Activated CD8-positive, alpha-beta memory T cell treated with anti-CD3 and anti-CD28 coated beads, Interleukin-2, amount 50 U/mL, for 1 hour (primary cell): ENCODE measurements around the gene KIF18A.
"Not testable (repeated sequence)": the region's sequence is repeated elsewhere in the genome, so short reads cannot be mapped to it uniquely, and the experiment has no call there.

Experiments
- DNase-seq: peaks from one replicate; pipeline ENCODE4 v3.0.0-alpha.2; 2020; ENCODE audit errors: extremely low read depth

KIF18A gene

DNA sequence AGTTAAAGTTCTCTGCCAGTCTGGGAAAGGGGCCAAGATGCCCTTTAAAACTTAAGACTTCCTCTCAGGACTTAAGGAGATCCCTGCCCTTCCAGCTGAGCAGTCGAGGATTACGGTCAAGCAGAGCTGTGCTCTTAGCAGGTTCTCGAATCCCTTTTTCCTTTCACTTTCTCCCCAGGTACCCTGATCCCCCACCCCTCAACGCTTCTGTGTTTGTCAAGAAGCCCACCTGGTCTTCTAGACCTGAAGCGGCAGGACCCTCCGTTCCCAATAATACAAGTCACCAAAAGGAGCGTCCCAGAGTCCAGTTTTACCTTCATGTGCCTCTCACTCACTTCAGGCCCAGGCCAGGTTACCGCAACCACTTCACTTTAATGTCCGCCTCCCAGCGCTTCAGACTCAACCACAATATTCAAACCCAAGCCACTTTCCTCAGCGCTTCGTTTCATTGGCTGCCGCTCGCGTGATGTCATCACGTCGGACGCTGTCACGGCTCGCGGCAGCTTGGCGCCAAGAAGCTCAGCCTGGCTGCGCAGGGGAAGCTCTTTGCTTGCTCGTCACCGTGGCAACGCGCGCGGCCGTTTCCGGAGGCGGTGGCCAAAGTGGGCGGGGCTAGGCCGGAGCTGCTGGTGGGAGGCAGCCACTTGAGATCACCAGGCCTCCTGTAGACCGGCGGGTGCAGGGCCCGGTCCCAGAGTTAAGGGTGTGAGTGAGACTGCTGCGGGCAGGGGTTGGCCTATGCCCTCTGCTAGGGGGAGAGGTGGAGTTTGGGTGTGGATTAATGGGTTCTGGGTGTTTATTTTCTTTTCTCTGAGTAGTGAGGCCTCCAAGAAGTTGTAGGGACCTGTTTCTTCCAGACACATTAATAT, at the start of gene KIF18A, which contains the start of gene METTL15:
Gene KIF18A (minus strand): TSS at position 407 of the 869 bp plus-strand sequence. CDS start 10,209 bp downstream, outside the sequence.
Gene METTL15 (plus strand): TSS at position 639 of the 869 bp plus-strand sequence. CDS start 4,947 bp downstream, outside the sequence.
- peak; percentile 91 for DNase-seq

GRCh38 chr11:28153586-28153985, 45.6 kb upstream of the KIF18A start:
- DNase-seq, result no peak

GRCh38 chr11:28152743-28153142, 44.8 kb upstream of the KIF18A start:
- no peak for DNase-seq

DNA sequence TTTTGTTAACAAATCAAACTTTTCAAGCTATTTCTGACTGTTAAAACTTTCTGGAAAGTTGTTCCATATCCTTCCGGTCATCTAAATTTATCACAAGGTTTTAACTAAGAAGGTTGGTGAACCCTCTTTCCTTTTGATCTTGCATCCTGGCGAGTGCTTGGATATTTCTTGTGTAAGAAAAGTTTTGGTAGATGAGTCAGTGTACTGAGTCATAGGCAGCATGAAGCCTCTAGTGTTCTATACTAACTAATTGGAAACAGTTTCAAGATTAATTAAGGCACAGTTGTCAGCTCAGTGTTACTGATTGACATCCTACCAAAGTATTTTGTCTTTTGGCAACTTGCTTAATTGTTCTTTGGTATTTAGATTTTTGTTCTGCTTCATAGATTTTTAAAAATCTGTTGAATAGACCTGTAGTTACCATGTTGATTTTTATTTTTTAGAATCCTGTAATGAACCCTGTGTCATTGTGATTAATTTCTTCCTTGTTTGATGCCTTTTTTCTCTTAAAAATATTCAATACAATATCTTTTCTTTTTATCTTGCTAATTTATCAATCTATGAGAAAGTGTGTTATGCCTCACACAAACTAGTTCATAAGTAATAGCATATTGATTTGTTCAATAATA, 38.3 kb upstream of the KIF18A start:
- DNase-seq, result no peak

DNA sequence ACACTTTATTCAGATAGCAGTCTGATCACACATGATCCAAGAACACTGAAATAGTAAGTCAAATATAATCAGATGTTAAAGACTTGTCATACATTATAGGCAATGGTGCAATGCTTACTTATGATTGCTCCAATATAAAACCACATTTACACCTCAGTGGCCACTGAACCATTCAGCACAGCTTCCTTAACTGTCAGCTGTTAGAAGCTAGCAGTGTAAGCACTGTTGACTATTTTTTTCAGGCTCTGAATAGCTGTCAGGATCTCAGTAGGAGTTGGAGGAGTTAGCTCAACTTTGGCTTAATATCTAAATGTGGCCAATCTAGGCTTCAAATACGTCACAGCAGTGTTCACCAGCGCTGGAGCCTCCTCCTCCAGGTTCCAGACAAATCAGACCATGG, 36.9 kb upstream of the KIF18A start:
- no peak for DNase-seq

- no peak for DNase-seq
Measured at GRCh38 chr11:28142724-28143123, 34.8 kb upstream of the KIF18A start.

- DNase-seq, result no peak
Measured at GRCh38 chr11:28140689-28141455, 32.9 kb upstream of the KIF18A start.

- no peak for DNase-seq
Measured at GRCh38 chr11:28139841-28140415, 32.0 kb upstream of the KIF18A start.

- no peak for DNase-seq
Measured at GRCh38 chr11:28137832-28138231, 29.9 kb upstream of the KIF18A start.

DNA sequence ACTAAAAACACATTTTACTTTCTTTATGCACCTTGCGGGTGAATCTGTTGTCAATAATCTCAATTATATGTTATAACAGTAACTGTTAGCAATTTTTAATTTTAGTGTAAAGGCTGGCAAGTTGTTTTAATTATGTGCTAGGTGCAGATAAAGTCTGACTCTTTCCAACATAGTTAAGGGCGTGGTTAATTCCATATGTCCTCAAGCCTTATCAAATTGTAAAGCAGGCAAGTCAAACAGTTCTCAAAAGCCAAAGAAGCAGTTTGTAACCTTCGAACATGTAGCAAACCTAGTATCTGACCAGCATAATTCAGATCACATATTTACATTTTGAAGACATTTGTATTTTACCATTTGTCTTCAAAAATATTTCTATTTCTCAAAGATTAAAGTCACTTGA, 29.4 kb upstream of the KIF18A start:
- no peak for DNase-seq

- DNase-seq, result not testable (repeated sequence)
Measured at GRCh38 chr11:28136157-28136556, 28.2 kb upstream of the KIF18A start.

GRCh38 chr11:28133146-28133545, 25.2 kb upstream of the KIF18A start:
- no peak for DNase-seq

DNA sequence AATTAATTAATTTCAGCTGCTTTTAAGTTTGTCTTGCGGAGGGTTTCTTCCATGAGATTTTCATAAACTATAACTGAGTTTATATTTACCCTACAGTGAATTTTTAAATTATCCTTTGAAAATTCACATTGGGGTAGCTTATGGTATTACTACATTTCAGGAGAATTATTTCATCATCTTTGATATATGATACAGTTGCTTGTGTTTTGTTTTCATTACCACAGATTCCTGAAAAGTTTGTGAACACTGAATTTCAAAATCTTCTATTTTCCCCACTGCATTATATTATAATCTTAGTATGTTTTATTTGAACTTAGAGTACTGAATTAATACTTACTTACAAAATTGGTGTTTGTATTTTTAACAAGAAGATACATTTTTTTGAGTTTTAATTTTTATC, 24.6 kb upstream of the KIF18A start:
- no peak for DNase-seq

DNA sequence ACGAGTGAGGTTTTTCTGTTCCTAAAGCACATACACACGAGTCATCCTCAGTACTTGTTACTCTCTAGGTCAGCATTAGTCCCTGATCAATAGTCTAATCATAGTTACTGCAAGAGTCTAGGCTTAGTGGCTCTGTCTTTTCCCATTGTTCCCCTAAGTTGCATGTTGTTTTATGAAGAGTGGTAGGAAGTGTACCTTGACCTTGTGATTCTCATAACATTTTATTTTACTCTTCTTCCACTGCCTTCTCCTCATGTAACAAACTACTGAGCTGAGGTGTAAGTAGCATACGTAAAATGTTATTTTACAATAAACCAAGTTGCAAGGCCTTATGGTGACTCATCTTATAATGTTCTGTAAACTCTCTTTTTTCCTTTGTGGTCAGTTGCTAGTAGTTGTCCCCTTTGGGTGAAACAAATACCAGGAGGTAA, 15.2 kb upstream of the KIF18A start:
- no peak for DNase-seq

- DNase-seq, result no peak
Measured at GRCh38 chr11:28117712-28118111, 9.8 kb upstream of the KIF18A start.

DNA sequence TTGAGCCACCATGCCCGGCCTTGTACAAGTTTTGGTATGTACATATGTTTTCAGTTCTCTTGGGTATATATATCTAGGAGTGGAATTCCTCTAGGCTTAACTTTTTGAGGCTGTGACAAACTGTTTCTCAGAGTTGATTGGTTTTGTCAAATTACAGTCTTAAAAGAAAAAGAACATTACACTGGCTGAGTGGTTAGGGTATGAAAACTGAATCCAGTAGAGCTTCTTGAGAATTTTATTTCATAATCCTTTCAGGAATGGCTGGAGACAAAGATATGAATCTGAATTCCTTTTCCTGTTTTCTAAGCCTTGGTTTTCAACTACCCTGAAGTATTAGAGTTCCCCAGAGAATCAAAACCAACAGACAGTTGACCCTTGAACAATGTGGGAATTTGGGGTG, 6.8 kb upstream of the KIF18A start:
- no peak for DNase-seq

DNA sequence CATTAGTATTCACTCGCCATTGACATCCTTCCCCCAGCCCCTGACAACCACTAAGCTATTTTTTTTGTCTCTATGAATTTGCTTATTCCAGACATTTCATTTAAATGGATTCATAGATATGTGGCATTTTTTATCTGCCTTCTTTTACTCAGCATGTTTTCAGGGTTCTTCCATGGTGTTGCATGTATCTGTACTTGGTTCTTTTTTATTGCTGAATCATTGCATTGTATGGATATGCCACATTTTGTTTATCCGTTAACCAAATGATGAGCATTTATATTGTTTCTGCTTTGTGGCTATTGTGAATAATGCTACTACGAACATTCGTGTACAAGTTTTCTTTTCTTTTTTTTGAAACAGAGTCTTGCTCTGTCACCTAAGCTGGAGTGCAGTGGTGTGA, 6.2 kb upstream of the KIF18A start:
- no peak for DNase-seq

DNA sequence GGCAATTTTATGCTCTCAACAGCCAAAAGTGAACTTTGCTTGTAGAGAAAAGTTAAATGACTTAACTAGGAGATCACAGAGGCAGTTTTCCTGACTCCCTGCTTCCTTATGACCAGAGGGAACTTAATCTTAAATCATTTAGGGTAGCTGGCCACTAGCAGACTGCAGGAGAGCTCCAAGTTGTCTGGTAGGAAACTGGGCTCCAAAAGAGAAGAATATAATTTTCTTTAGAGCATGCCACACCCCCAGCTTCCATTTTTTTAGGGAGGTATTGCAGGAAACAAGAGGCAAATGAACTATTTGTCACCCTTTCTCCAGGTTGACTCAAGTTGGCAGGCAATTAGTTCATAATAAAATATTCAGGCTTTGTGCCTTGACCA, 2.9 kb upstream of the KIF18A start:
- DNase-seq, result no peak

DNA sequence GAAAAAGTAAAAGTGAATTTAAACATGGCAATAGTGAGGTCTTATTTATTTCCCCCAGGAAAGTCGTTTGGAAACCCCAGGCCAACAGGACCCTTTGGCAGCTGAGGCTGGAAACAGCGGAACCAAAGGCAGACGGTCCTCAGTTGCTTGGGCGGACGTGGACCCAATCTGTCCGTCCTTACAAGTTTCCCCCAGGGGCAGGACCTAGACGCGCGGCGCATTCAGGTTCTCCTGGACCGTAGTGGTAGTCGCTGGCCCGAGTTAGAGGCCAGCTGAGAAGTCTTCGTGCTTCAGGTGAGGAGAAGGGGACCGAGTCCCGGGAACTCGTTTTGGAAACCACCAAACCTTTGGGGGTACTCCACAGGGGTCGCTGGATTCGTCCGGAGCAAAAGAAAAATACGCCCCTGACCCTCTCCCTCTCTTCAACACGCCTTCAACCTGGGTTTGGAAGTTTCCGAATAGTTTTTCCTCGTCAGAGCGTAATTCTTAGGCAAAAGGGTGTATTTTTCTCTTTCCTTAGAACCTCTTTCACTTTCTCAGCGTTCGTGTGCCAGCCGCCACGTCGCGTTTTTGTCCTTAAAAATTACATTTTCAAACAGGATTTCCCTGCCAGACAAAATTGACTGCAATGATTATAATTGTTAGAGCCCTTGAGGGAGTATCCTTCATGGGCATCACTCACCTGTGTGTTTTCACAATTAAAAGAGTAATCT, 2.3 kb upstream of the KIF18A start:
- DNase-seq, result peak; percentile 14

DNA sequence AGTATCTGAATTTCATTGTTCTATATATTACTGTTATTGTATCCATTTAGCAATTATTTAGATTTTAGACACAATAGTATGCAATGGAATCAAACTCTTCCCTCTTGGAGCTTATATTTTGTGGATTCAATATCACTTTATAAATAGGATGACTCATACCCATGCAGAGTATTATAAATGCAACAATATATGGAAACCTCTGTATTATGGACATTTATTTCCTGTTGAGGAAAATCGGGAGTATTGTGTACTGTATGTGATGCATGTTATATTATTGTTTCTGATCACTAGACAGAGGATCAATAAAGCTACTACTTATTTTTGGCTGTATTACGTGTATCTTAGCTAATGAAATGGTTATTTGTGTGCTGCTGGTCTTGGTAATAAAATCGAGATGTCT, 1.0 kb upstream of the KIF18A start:
- no peak for DNase-seq

DNA sequence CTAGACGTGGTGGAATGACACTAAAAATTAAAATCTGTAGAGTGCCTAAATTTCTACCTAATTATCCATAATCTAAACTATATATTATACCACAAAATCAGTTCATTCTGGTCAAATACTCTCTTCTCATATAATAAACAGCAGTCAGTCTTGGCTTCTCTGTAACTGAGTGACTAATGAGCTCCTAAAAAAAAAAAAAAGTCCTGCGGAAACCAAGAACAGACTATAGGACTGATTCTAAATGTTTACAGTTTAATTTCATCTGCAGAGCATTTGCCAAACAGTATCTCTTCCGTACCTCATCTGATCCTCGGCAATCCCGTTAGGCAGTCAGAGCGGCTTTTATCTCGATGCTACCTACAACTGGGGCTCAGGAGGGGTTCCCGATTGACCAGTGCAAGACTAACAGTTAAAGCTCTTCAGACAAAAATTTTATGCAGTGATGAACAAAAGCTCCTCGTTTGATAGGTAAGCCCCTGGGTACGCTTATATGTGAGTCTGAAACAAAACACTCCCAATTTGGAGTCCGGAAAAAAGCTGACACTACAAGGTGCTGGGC, 686 bp downstream of the KIF18A start:
- DNase-seq, result no peak
